Heart left ventricle (tissue), 16 donors: ENCODE data around the gene GBGT1. TPM values are rescaled to one million over a fixed set of nuclear protein-coding genes. Genes with fewer than 3 reads are reported as not detected.

Experiments used
- ATAC-seq, 4 donors: fragments of 200-7000 bp; cut with Tn5 transposase; one replicate each; pipeline ENCODE4 v1.9.1; 2020 to 2022; ENCODE audit warnings: moderate library complexity in 4 of 4, mild to moderate bottlenecking in 3 of 4, moderate number of reproducible peaks in 1 of 4
- DNase-seq, 5 donors: peaks; one replicate each; pipeline ENCODE4 v3.0.0-alpha.2; 2020
- H3K27ac ChIP-seq, 12 donors: fragments of 200-600 bp; sonication (generic) in 4 of 12; one replicate each; pipeline versions ENCODE4 v1.5.0 to v1.8.0; 2016 to 2022; ENCODE audit warnings: mild to moderate bottlenecking in 2 of 12
- H3K27me3 ChIP-seq, 9 donors: fragments of 200-600 bp; sonication (generic) in 2 of 9; one replicate each; pipeline versions ENCODE4 v1.5.1 to v1.8.0; 2016 to 2022; ENCODE audit warnings: mild to moderate bottlenecking in 3 of 9
- H3K36me3 ChIP-seq, 9 donors: fragments of 200-600 bp; sonication (generic) in 2 of 9; one replicate each; pipeline versions ENCODE4 v1.5.0 to v1.8.0; 2018 to 2022; ENCODE audit warnings: mild to moderate bottlenecking in 2 of 9
- H3K4me1 ChIP-seq, 12 donors: fragments of 200-600 bp; sonication (generic) in 4 of 12; one replicate each; pipeline versions ENCODE4 v1.5.0 to v1.8.0; 2016 to 2022; ENCODE audit warnings: mild to moderate bottlenecking in 3 of 12
- H3K4me3 ChIP-seq, 12 donors: fragments of 200-600 bp; sonication (generic) in 4 of 12; one replicate each; pipeline versions ENCODE4 v1.5.0 to v1.8.0; 2017 to 2022; ENCODE audit warnings: mild to moderate bottlenecking in 9 of 12, moderate library complexity in 4 of 12
- H3K9me3 ChIP-seq, 12 donors: fragments of 200-600 bp; sonication (generic) in 4 of 12; one replicate each; pipeline versions ENCODE4 v1.5.0 to v1.8.0; 2016 to 2022; ENCODE audit warnings: mild to moderate bottlenecking in 1 of 12
- POLR2A ChIP-seq, 2 donors: fragments of 450-650 bp; IDR thresholded peaks; one replicate each; pipeline ENCODE4 v1.6.1; 2017; ENCODE audit warnings: antibody characterized with exemption in 2 of 2, mild to moderate bottlenecking in 2 of 2, moderate library complexity in 2 of 2
- WGBS, 4 donors: extraction: QIAGEN DNeasy Blood & Tissue Kit in 2 of 4; methylation state at CpG; one replicate each; pipeline versions ENCODE4 v1.1.5 to v1.1.7; 2013 to 2018; 5-methylcytosine and 5-hydroxymethylcytosine counted together
- intact Hi-C, 10 donors: fragments of 100-400 bp; cut with DNase I; formaldehyde crosslinking; loops; one replicate each; pipeline versions ENCODE4 v1.11.1 to v1.14.2; 2022
- polyA plus RNA-seq, 2 donors: library from polyadenylated mRNA; stranded (reverse); fragments of 200-250 nt; gene quantifications; one replicate each; pipeline ENCODE4 v1.2.3, GENCODE V29; 2013
- total RNA-seq, 9 donors: library from RNA; depleted of rRNA in 2 of 9; stranded (reverse); fragments of >200 nt in 2 of 9; fragmentation: NEBNext Ultra II Directional in 3 of 9; extraction: Animal tissue kit (Norgen Biotek cat#: 25700) in 3 of 9; gene quantifications; one replicate each; pipeline versions ENCODE4 v1.1.0 to v1.2.4, GENCODE V29; 2016 to 2023
- TF ChIP-seq, protein P1 (sequence below), 12 donors: fragments of 200-600 bp; sonication (generic) in 4 of 12; IDR thresholded peaks; one replicate each; pipeline versions ENCODE4 v1.5.0 to v1.8.0; 2018 to 2022; ENCODE audit warnings: antibody characterized with exemption in 12 of 12, mild to moderate bottlenecking in 5 of 12
- donor health status: ischemic (EF 13 %, LVEDD 7.1; RV severe dilation, severe dysfunction).
- donor health status: healthy with polysubstance abuse.
- donor health status: DM: no; HTN: yes; CAD: no.
- donor health status: DM: no; HTN: no; CAD: no.
- donor health status: ischemic (EF 25% LVEDD 6.9; RV normal size, moderate dysfunction).
- donor health status: ischemic (EF 25% LVEDD 5.7; RV mildly dilated, moderate dysfunction).
- donor health status: healthy.
- donor health status: DM: yes; HTN: yes; CAD: no.
- donor health status: ischemic (EF 35%, LVEDD 5.7; RV mildly dilated, moderate dysfunction).
- donor health status: nonischemic (EF 11% LVEDD 7.7; RV severe dilation, severe dysfunction).
- donor health status: DM: yes; HTN: yes; CAD: no.
- donor health status: PGD.
- donor health status: ischemic (EF 29% LVEDD 5.4; RV normal size, mild dysfunction).
- donor health status: nonischemic (EF 23%, LVEDD 6.1; RV moderate dilation, normal function).

The GBGT1 gene
- total and polyA plus RNA-seq, 11 donors: 4.6 to 22.5 (median 7.0) TPM

DNA sequence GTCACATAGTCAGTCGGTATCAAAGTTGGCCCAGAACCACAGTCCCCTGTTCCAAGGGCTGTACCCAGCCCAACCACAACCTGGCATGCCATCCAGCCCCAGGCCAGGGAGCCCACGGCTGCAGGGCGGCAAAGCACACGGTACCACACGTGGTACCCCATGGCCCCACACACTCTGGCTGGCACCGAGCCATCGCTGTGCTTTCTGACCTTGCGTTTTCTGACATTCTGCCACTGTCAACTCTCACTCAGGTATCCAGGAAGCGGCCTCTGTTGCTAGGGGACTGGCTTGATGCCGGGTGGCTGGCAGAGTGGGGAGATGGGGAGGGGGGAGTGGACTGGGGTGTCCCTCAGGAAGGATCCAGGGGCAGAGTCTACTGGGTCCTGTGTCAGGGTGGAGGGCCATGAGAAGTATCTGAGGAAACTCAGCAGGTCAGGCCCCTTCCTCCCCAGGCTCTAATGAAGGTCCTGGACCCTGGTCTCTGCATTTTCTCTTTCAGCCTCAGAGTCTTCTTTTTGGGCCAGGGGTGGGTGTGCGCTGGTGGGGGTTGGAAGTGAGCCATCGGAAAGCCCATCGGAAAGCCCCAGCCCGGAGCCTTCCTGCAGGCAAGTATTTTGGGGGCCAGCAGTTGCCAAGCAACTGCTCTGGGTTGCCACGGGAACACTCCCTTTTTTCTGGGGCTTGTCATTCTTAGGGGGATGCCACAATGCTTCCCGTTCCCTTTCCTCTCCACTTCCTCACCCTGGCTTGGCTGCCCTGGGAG, 21.7 kb downstream of the GBGT1 start:
- Histone ChIP-seq H3K4me1 (peaks cover 4 to 78% (median 43%) of the 10 kb centered on the region in 12 donors), H3K9me3 (no peaks in the 10 kb centered on the region), H3K27ac (peak overlapping the region in 9 of 12 donors; percentile 15 to 91 (median 56)), H3K4me3 (no peak overlapping the region), H3K27me3 (no peaks in the 10 kb centered on the region), H3K36me3 (no peaks in the 10 kb centered on the region)
- intact Hi-C loops: loop anchor here in 3 of 10 donors (2.0 to 10.0 kb wide), 4 partner anchors 39 to 110 kb away; partner anchors contain the start of gene GTF3C5 (in 1 of the 3)
- TF ChIP-seq, protein P1, sequence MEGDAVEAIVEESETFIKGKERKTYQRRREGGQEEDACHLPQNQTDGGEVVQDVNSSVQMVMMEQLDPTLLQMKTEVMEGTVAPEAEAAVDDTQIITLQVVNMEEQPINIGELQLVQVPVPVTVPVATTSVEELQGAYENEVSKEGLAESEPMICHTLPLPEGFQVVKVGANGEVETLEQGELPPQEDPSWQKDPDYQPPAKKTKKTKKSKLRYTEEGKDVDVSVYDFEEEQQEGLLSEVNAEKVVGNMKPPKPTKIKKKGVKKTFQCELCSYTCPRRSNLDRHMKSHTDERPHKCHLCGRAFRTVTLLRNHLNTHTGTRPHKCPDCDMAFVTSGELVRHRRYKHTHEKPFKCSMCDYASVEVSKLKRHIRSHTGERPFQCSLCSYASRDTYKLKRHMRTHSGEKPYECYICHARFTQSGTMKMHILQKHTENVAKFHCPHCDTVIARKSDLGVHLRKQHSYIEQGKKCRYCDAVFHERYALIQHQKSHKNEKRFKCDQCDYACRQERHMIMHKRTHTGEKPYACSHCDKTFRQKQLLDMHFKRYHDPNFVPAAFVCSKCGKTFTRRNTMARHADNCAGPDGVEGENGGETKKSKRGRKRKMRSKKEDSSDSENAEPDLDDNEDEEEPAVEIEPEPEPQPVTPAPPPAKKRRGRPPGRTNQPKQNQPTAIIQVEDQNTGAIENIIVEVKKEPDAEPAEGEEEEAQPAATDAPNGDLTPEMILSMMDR (IDR thresholded peaks at IDR 0.05): no peak
- no peak for TF ChIP-seq POLR2A (IDR thresholded peaks at IDR 0.05)
- WGBS, 4 donors: 41 to 50% (median 46%) methylated on average over 15 to 16 of the region's 16 CpGs
- DNase-seq (peak in 2 of 5 donors; percentile 59 to 87), ATAC-seq (peak; percentile 10 to 81 (median 54))

DNA sequence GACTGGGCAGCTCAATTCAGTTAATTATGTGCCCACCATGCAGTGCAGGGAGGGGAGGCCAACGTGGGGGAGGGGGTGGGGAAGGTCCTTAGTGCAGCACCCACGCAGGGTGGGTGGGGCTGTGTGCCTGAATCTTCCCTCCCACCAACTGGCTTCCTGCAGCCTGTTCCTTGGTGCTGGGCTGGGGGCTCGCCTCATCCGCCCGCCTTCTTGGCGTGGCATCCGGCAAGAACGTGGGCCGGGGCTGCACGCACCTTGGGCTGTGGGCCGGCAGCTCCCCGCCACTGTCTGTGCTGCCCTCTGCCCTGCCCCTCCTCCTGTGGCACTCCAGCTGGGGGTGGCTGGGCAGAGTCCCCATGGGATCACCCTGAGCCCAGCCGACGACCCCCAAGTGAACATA, 23.1 kb downstream of the GBGT1 start:
- Histone ChIP-seq H3K27ac (peak overlapping the region in 4 of 12 donors; percentile 20 to 91 (median 68)), H3K27me3 (no peaks in the 10 kb centered on the region), H3K4me1 (peaks cover 8 to 85% (median 49%) of the 10 kb centered on the region in 12 donors), H3K4me3 (no peak overlapping the region), H3K9me3 (no peaks in the 10 kb centered on the region), H3K36me3 (no peaks in the 10 kb centered on the region)
- intact Hi-C loops: loop anchor here in 3 of 10 donors (5.0 to 10.0 kb wide), 3 partner anchors 88 to 108 kb away; partner anchors contain the start of gene GTF3C5 (in 1 of the 3)
- WGBS, 4 donors: 74 to 90% (median 88%) methylated on average over 12 to 14 of the region's 14 CpGs
- no peak for DNase-seq
- TF ChIP-seq, protein P1 (IDR thresholded peaks at IDR 0.05): no peak
- no peak for TF ChIP-seq POLR2A (IDR thresholded peaks at IDR 0.05)
- no peak for ATAC-seq

DNA sequence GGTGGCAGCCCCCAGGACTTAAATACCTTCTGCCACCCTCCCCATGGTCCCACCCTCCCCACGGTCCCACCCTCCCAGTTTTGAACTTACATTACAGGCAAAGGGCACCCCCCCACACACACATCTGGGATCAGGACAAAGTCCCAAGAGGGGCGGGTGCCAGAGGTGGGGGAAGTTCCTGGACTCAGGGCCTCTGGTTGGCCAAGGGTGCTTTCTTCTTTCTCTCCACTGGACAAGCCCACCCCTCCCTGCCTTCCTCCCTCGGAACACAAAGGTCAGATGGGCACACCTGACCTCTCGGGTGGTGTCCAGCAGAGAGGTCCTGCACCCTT, 23.6 kb downstream of the GBGT1 start:
- Histone ChIP-seq H3K27ac (peak overlapping the region in 4 of 12 donors; percentile 20 to 91 (median 68)), H3K4me3 (no peak overlapping the region), H3K9me3 (no peaks in the 10 kb centered on the region), H3K36me3 (no peaks in the 10 kb centered on the region), H3K4me1 (peaks cover 8 to 90% (median 54%) of the 10 kb centered on the region in 12 donors), H3K27me3 (no peaks in the 10 kb centered on the region)
- no peak for DNase-seq
- intact Hi-C loops: loop anchor here in 3 of 10 donors (5.0 to 10.0 kb wide), 3 partner anchors 88 to 108 kb away; partner anchors contain the start of gene GTF3C5 (in 1 of the 3)
- no peak for TF ChIP-seq POLR2A (IDR thresholded peaks at IDR 0.05)
- TF ChIP-seq, protein P1 (IDR thresholded peaks at IDR 0.05): no peak
- ATAC-seq: no peak
- WGBS, 4 donors: 70 to 90% (median 86%) methylated on average over 4 of the region's 4 CpGs
